PC-9 (cell line): ENCODE results near the gene FUS.

Experiments used
- CTCF ChIP-seq: fragments of 200-600 bp; sonication (generic); conservative IDR thresholded peaks from 2 replicates; pipeline ENCODE4 v1.6.1; 2017; ENCODE audit warnings: mixed run types, antibody characterized with exemption, mild to moderate bottlenecking, moderate library complexity
- EZH2 ChIP-seq: fragments of 200-600 bp; sonication (generic); IDR thresholded peaks from 2 replicates; pipeline ENCODE4 v1.8.0; 2017; ENCODE audit warnings: antibody characterized with exemption, low read depth

- no peak for TF ChIP-seq CTCF
- no peak for TF ChIP-seq EZH2
These were observed 25.1 kb downstream of the FUS start for GRCh38 chr16:31204871-31205666.
